ENCODE results near the gene TRIM28. TPM values are rescaled to one million over a fixed set of nuclear protein-coding genes. Genes with fewer than 3 reads are reported as not detected.

The TRIM28 gene
- total RNA-seq, 1 experiment from 2014 or later, result 908 TPM

- TF ChIP-seq CBX3 (IDR thresholded peaks at IDR 0.05; ENCODE audit: low read depth) (peak; percentile 84; the same call in 1 of the 2 replicates), CEBPB (IDR thresholded peaks at IDR 0.05; ENCODE audit: low read depth) (no peak), EZH2phosphoT487 (IDR thresholded peaks at IDR 0.05; ENCODE audit: borderline replicate concordance) (no peak), FOSL1 (IDR thresholded peaks at IDR 0.05; ENCODE audit: low read depth) (no peak), RAD21 (IDR thresholded peaks at IDR 0.05; ENCODE audit: low read depth) (no peak), POLR2A (IDR thresholded peaks at IDR 0.05; ENCODE audit: borderline replicate concordance, extremely low read depth, insufficient read depth, insufficient read length) (peak; percentile 55)
Observed at GRCh38 chr19:58499021-58499927, 44.6 kb upstream of the TRIM28 start (continued).

- TF ChIP-seq EZH2 (IDR thresholded peaks at IDR 0.05) (no peak), ELF1 (IDR thresholded peaks at IDR 0.05; ENCODE audit: borderline replicate concordance, low read depth) (no peak), REST (IDR thresholded peaks at IDR 0.05; ENCODE audit: low read depth) (no peak), ZBTB33 (IDR thresholded peaks at IDR 0.05; ENCODE audit: extremely low read depth, insufficient replicate concordance, low read length) (no peak), ATF3 (IDR thresholded peaks at IDR 0.05) (no peak), EGR1 (IDR thresholded peaks at IDR 0.05; ENCODE audit: low read depth) (no peak)
- BruUV-seq (replicated peaks), result no TSS peak
- Histone ChIP-seq H4K20me1 (ENCODE audit: insufficient read depth) (no peaks in the 10 kb centered on the region), H2AFZ (ENCODE audit: low read depth, low read length, poor library complexity, severe bottlenecking) (no peak overlapping the region), H3K9me3 (ENCODE audit: control insufficient read depth in 1 of 2, insufficient read depth in 1 of 2, low read depth in 1 of 2, low read length in 2 of 2) (no peaks in the 10 kb centered on the region), H3K4me3 (replicated peaks in 1 of 2; ENCODE audit: low read depth in 1 of 2, low read length in 2 of 2) (peak overlapping the region; percentile 62 to 83), H3K27ac (ENCODE audit: low read depth, low read length) (peak overlapping the region; percentile 82; the same call in 1 of the 2 replicates), H3K9ac (ENCODE audit: low read length) (no peak overlapping the region), H3K4me1 (ENCODE audit: control insufficient read depth in 1 of 2, insufficient read depth in 2 of 2, low read length in 2 of 2) (peaks cover 10 to 22% of the 10 kb centered on the region in 2 experiments; a peak in 3 of 4 replicates), H3K4me2 (ENCODE audit: low read length) (peak overlapping the region; percentile 88), H3K36me3 (ENCODE audit: control insufficient read depth in 1 of 2, insufficient read depth in 2 of 2, low read length in 2 of 2) (no peaks in the 10 kb centered on the region), H3K27me3 (ENCODE audit: insufficient read depth, low read length) (no peaks in the 10 kb centered on the region), H3K9me2 (ENCODE audit: insufficient read depth) (no peaks in the 10 kb centered on the region), H3K79me2 (ENCODE audit: insufficient read depth, low read length) (peaks cover 17% of the 10 kb centered on the region)
- ChIA-PET POLR2A (interaction anchor here (1.4 to 1.5 kb wide), 2 partner anchors 14 to 20 kb away, joined by 3 to 7 read pairs; partner anchors contain the start of gene ZBTB45), RAD21 (ENCODE audit: low non-redundant PET in 1 of 2, low total read pairs in 2 of 2, uncharacterized antibody in 2 of 2, unreplicated experiment in 2 of 2) (no interaction called here), CTCF (interaction anchor here (1.9 kb wide), 1 partner anchor 14 kb away, joined by 6 read pairs; no protein-coding TSS in a partner anchor)
- intact Hi-C loops (cut with micrococcal nuclease), result no loop called here
- no peak for ATAC-seq
- DNase-seq (ENCODE audit: low read depth, low spot score), result no peak
Observed at GRCh38 chr19:58500242-58500641, 43.6 kb upstream of the TRIM28 start.

Data from HCT116 (cell line).